Spleen (tissue), 7 donors: ENCODE results near the gene FAM3C.

Experiments
- CTCF ChIP-seq, 11 experiments: fragments of 200-600 bp in 7 of 11; fragments of 450-650 bp in 4 of 11; sonication (generic) in 4 of 11; IDR thresholded peaks in 8 of 11; conservative IDR thresholded peaks in 3 of 11; 1 replicate in 7 of 11; 2 replicates in 4 of 11; pipeline versions ENCODE4 v1.4.0 to v1.8.0; 2016 to 2021; ENCODE audit warnings: antibody characterized with exemption in 11 of 11, inconsistent platforms in 4 of 11, mild to moderate bottlenecking in 1 of 11
- POLR2A ChIP-seq, 3 donors: fragments of 450-650 bp; IDR thresholded peaks; one replicate each; pipeline ENCODE4 v1.5.1; 2017; ENCODE audit warnings: antibody characterized with exemption in 3 of 3, mild to moderate bottlenecking in 1 of 3
- POLR2AphosphoS5 ChIP-seq, 3 donors: sonication (generic); formaldehyde crosslinking; IDR thresholded peaks; one replicate each; pipeline ENCODE4 v1.5.1; 2017; ENCODE audit warnings: antibody characterized with exemption in 3 of 3
- donor health status: DM: no; HTN: no; CAD: no; lungs with moderate emphysema.
- donor health status: DM: no; HTN: no; CAD: no.
- donor health status: DM: no; HTN: no; CAD: no.

DNA sequence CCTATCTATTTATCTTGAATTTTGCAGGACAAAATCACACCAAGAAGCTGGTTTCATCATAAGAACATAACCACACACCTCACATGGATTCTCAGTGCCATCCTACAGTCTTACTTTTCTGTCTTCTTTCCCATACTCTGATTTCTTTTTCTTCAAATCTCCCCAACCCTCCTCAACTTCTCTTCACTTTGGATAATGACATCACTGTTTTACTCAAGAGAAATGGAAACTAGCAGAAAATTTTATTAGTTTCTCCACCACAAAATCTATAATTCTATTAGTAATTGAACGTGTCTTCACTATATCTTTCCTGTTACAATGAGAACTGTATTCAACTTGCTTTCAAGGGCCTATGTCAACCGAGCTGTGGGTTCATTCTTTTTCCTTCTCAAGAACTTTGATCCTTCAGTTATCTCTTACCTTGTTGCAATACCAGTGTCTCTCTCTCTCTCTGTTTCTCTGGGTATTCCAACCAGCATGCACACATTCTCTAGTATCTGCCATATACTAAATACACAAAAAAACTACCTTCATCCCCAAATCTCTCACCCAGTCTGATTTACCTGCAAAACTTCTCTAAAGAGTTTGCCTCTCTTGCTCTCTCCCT, 35.4 kb upstream of the FAM3C start:
- TF ChIP-seq CTCF (IDR thresholded peaks at IDR 0.05 in 8 of 11, conservative IDR thresholded peaks at IDR 0.05 in 3 of 11) (no peak), POLR2AphosphoS5 (IDR thresholded peaks at IDR 0.05) (no peak), POLR2A (IDR thresholded peaks at IDR 0.05) (no peak)
